Lung (tissue), 12 donors: ENCODE results near the gene SELENOH. TPM values are rescaled to one million over a fixed set of nuclear protein-coding genes. Genes with fewer than 3 reads are reported as not detected.
"Not testable (repeated sequence)": the region's sequence is repeated elsewhere in the genome, so short reads cannot be mapped to it uniquely, and the experiment has no call there.

Experiments used
- ATAC-seq: fragments of 200-7000 bp; cut with Tn5 transposase; one replicate; pipeline ENCODE4 v1.9.1; 2020; ENCODE audit warnings: moderate number of reproducible peaks; ENCODE audit not compliant: insufficient read depth, low FRiP score
- DNase-seq, 3 donors: peaks; one replicate each; pipeline ENCODE4 v3.0.0-alpha.2; 2013 to 2017
- H3K27ac ChIP-seq, 2 donors: one replicate each; pipeline ENCODE4 v1.5.1; 2013; ENCODE audit warnings: mild to moderate bottlenecking in 2 of 2, moderate library complexity in 2 of 2, control low read depth in 1 of 2, inconsistent platforms in 1 of 2, low read depth in 1 of 2, low read length in 1 of 2
- H3K27me3 ChIP-seq, 3 donors: one replicate each; pipeline ENCODE4 v1.5.1; 2013; ENCODE audit warnings: low read length in 2 of 3; ENCODE audit not compliant: control insufficient read depth in 3 of 3, insufficient read depth in 3 of 3
- H3K36me3 ChIP-seq, 4 donors: one replicate each; pipeline ENCODE4 v1.5.1; 2013; ENCODE audit warnings: low read length in 4 of 4, mild to moderate bottlenecking in 1 of 4, moderate library complexity in 1 of 4; ENCODE audit not compliant: control insufficient read depth in 4 of 4, insufficient read depth in 4 of 4
- H3K4me1 ChIP-seq, 5 donors: one replicate each; pipeline ENCODE4 v1.5.1; 2013; ENCODE audit warnings: low read length in 5 of 5, mild to moderate bottlenecking in 2 of 5, moderate library complexity in 1 of 5; ENCODE audit not compliant: control insufficient read depth in 5 of 5, insufficient read depth in 5 of 5
- H3K4me3 ChIP-seq: one replicate; pipeline ENCODE4 v1.5.1; 2013; ENCODE audit warnings: mild to moderate bottlenecking, control low read depth, moderate library complexity
- H3K9ac ChIP-seq, 2 donors: one replicate each; pipeline ENCODE4 v1.5.1; 2013; ENCODE audit warnings: low read length in 2 of 2, control low read depth in 1 of 2; ENCODE audit not compliant: insufficient read depth in 1 of 2
- H3K9me3 ChIP-seq, 4 donors: one replicate each; pipeline ENCODE4 v1.5.1; 2013; ENCODE audit warnings: low read length in 3 of 4, mild to moderate bottlenecking in 1 of 4, moderate library complexity in 1 of 4; ENCODE audit not compliant: control insufficient read depth in 4 of 4, insufficient read depth in 3 of 4
- CTCF ChIP-seq: IDR thresholded peaks from 2 replicates; pipeline ENCODE4 v1.5.1; 2012; ENCODE audit warnings: mild to moderate bottlenecking; ENCODE audit errors: control extremely low read depth, extremely low read depth
- WGBS, 2 donors: extraction: QIAGEN DNeasy Blood & Tissue Kit; methylation state at CpG; one replicate each; pipeline ENCODE4 v1.1.7; 2013; 5-methylcytosine and 5-hydroxymethylcytosine counted together
- polyA plus RNA-seq, 2 donors: library from polyadenylated mRNA; stranded (reverse); fragments of 200-250 nt; gene quantifications; one replicate each; pipeline ENCODE4 v1.2.1, GENCODE V29; 2013
- total RNA-seq, 2 donors: library from RNA; depleted of rRNA in 1 of 2; stranded (reverse); fragments of >200 nt in 1 of 2; gene quantifications; one replicate each; pipeline ENCODE4 v1.2.1, GENCODE V29; 2014 to 2021
- donor health status: control.
- donor health status: control.
- donor health status: Bipolar disorder and iron deficiency.
- donor health status: healthy.
- donor health status: DM: yes; HTN: yes; CAD: no.

SELENOH gene
- total and polyA plus RNA-seq, 4 donors = 77.3 to 155 (median 139) TPM

- H3K9me3 ChIP-seq = no peaks in the 10 kb centered on the region
- no peaks in the 10 kb centered on the region for H3K4me1 ChIP-seq
- no peaks in the 10 kb centered on the region for H3K27me3 ChIP-seq
- no peak for TF ChIP-seq CTCF
- peaks cover 30 to 49% (median 36%) of the 10 kb centered on the region in 4 donors for H3K36me3 ChIP-seq
- ATAC-seq (no peak), DNase-seq (no peak)
- H3K9ac ChIP-seq = no peak overlapping the region
- H3K27ac ChIP-seq = no peak overlapping the region
- H3K4me3 ChIP-seq = no peak overlapping the region
- 76 to 81% methylated on average over 3 of the region's 3 CpGs for WGBS, 2 donors
Measured at GRCh38 chr11:57700425-57700824, 40.9 kb upstream of the SELENOH start.

GRCh38 chr11:57703341-57703740 is 38.0 kb upstream of the SELENOH start:
- no peak for TF ChIP-seq CTCF
- Histone ChIP-seq H3K9me3 (no peaks in the 10 kb centered on the region), H3K4me1 (no peaks in the 10 kb centered on the region), H3K36me3 (peaks cover 21 to 30% (median 26%) of the 10 kb centered on the region in 4 donors), H3K27me3 (no peaks in the 10 kb centered on the region), H3K4me3 (no peak overlapping the region), H3K27ac (no peak overlapping the region), H3K9ac (no peak overlapping the region)
- ATAC-seq = no peak
- no peak for DNase-seq
- WGBS, 2 donors = 94 to 97% methylated on average over 4 of the region's 4 CpGs

- H3K4me1 ChIP-seq = peaks cover 0 to under 1% (median 0%) of the 10 kb centered on the region in 5 donors
- H3K27me3 ChIP-seq = no peaks in the 10 kb centered on the region
- DNase-seq (no peak), ATAC-seq (no peak)
- H3K36me3 ChIP-seq = peaks cover 13 to 20% (median 18%) of the 10 kb centered on the region in 4 donors
- no peak overlapping the region for H3K9ac ChIP-seq
- 92% methylated on average over 6 of the region's 6 CpGs for WGBS, 2 donors
- H3K27ac ChIP-seq = no peak overlapping the region
- no peaks in the 10 kb centered on the region for H3K9me3 ChIP-seq
- no peak overlapping the region for H3K4me3 ChIP-seq
- no peak for TF ChIP-seq CTCF
Measured at GRCh38 chr11:57704932-57705331, 36.4 kb upstream of the SELENOH start.

GRCh38 chr11:57705432-57705831 is 35.9 kb upstream of the SELENOH start:
- DNase-seq, H3K27ac ChIP-seq, H3K4me3 ChIP-seq, H3K9me3 ChIP-seq, H3K27me3 ChIP-seq, H3K9ac ChIP-seq, H3K4me1 ChIP-seq, ATAC-seq: not testable (repeated sequence)
- H3K36me3 ChIP-seq = peaks cover 11 to 20% (median 16%) of the 10 kb centered on the region in 4 donors
- 68 to 91% methylated on average over 8 of the region's 8 CpGs for WGBS, 2 donors
